ENCODE results near the gene ARHGAP33.
"Not testable (repeated sequence)": the region's sequence is repeated elsewhere in the genome, so short reads cannot be mapped to it uniquely, and the experiment has no call there.

The ARHGAP33 gene

GRCh38 chr19:35796645-35797542 is 21.5 kb downstream of the ARHGAP33 start:
- no peak for DNase-seq

GRCh38 chr19:35797663-35798062 is 22.3 kb downstream of the ARHGAP33 start:
- DNase-seq, result no peak

- no peak for DNase-seq
These were observed 26.5 kb downstream of the ARHGAP33 start for GRCh38 chr19:35801828-35802227.

GRCh38 chr19:35805526-35806102 is 30.2 kb downstream of the ARHGAP33 start:
- DNase-seq, result no peak

GRCh38 chr19:35806597-35806996 is 31.2 kb downstream of the ARHGAP33 start:
- no peak for DNase-seq

- DNase-seq, result no peak
These were observed 32.3 kb downstream of the ARHGAP33 start for GRCh38 chr19:35807633-35808032.

- DNase-seq, result no peak
These were observed 36.2 kb downstream of the ARHGAP33 start for GRCh38 chr19:35811317-35812219.

- DNase-seq, result no peak
These were observed 37.1 kb downstream of the ARHGAP33 start, which contains the start of gene PRODH2 for GRCh38 chr19:35812220-35813042. TSS of gene PRODH2 (minus strand) at chr19:35812845. CDS start at chr19:35812805, 40 bp downstream.

- no peak for DNase-seq
These were observed 37.9 kb downstream of the ARHGAP33 start for GRCh38 chr19:35813043-35813890.

GRCh38 chr19:35816262-35816661 is 40.9 kb downstream of the ARHGAP33 start:
- DNase-seq, result no peak

- DNase-seq, result no peak
These were observed 41.5 kb downstream of the ARHGAP33 start for GRCh38 chr19:35816846-35817245.

GRCh38 chr19:35818445-35818844 is 43.1 kb downstream of the ARHGAP33 start:
- no peak for DNase-seq

- DNase-seq, result peak; percentile 63
These were observed 47.2 kb downstream of the ARHGAP33 start for GRCh38 chr19:35822579-35822978.

GRCh38 chr19:35824150-35824549 is 48.8 kb downstream of the ARHGAP33 start:
- DNase-seq, result no peak

- DNase-seq, result peak; percentile 71
These were observed 53.4 kb downstream of the ARHGAP33 start for GRCh38 chr19:35828692-35829301.

- DNase-seq, result no peak
These were observed 55.6 kb downstream of the ARHGAP33 start for GRCh38 chr19:35830986-35831385.

GRCh38 chr19:35832054-35832453 is 56.7 kb downstream of the ARHGAP33 start:
- DNase-seq, result no peak

GRCh38 chr19:35833972-35834371 is 58.6 kb downstream of the ARHGAP33 start:
- DNase-seq, result no peak

- not testable (repeated sequence) for DNase-seq
These were observed 60.7 kb downstream of the ARHGAP33 start for GRCh38 chr19:35836096-35836495.

Data from OCI-M1 (cell line).